ENCODE measurements around the gene FAM241A. TPM values are rescaled to one million over a fixed set of nuclear protein-coding genes. Genes with fewer than 3 reads are reported as not detected.
"Not testable (repeated sequence)": the region's sequence is repeated elsewhere in the genome, so short reads cannot be mapped to it uniquely, and the experiment has no call there.

Gene FAM241A
- total RNA-seq, 1 experiment from 2014 or later: not detected

DNA sequence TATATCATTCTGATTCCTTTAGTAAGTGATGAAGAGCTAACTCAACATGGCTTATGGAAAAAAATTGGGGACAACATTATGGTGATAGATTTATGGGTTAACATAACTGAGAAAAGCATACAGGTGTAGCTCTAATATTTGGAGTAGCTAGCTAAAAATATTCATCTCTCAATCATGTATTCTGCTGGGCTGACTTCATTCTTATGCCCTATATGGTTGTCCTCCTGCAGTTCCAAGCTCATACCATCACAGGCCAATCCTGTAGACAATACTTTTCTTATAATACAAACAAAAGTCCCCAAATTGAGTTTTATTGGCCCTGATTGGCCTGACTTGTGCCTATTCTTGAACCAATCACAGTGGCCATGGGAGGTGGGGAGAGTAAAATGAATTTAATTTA is 6.7 kb upstream of the FAM241A start:
- no peak for DNase-seq (ENCODE audit: low read depth)

DNA sequence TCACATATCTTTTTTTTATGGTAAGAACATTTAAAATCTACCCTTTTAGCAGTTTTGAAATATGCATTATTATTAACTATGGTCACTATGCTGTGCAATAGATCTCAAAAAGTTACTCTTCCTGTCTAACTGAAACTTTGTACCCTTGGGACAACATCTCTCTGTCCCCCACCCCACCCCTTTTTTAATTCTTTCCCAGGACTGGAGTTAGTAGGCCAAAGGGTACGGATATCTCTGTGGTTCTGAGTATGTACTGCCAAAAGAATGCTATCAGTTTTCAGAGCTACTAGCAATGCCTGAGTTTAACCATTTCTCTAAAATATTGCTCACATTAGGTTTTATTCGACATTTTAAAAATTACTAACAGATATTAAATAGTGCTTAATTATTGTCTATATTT is 4.7 kb upstream of the FAM241A start:
- no peak for DNase-seq (ENCODE audit: low read depth)

DNA sequence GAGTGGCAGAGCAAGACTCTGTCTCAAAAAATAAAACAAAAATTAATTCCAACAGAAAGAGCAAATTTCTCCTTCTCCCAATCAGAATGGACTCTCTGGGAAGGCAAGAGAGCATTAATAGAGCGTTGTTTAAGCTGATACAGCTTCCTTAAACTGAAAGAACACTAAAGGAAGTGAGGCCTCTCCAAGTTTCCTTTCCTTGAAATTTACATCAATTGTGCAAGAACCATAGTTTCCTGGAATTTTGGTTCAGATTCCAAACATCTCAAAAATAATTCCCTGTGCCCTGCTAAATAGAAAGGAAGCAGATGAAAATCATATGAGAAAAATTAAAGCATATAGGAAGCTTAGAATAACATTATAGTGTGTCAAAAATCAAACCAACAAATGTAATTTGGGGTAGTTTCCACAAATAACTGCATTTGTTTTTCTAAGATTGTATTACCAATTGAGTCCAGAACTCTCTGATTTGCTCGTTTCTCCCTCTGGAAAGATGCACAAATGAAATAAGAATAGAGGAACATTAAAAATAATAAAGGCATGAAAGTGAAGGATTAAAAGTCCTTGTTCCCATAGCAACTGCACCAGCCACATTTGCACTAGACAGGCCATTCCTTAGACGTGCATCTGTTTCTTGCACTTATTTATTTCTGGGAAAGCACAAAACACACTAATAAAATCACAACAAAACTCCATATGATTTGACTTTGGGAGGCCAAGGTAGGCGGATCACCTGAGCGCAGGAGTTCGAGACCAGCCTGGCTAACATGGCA is 3.7 kb upstream of the FAM241A start:
- no peak for DNase-seq (ENCODE audit: low read depth)

DNA sequence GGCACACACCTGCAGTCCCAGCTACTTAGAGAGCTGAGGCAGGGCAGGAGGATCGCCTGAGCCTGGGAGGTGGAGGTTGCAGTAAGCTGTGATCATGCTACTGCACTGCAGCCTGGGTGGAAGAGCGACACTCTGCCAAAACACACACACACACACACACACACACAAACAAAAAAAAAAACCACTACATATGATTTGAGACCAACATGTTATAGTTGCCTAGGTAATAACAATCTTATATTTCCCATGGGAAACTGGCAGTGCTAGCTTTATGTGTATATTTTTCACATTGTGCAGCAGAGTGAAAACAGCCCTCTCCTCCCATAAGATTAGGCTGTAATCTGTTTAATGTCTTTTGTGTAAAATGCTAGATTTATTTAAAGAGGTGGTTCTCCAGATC is 3.1 kb upstream of the FAM241A start:
- DNase-seq (ENCODE audit: low read depth): no peak

DNA sequence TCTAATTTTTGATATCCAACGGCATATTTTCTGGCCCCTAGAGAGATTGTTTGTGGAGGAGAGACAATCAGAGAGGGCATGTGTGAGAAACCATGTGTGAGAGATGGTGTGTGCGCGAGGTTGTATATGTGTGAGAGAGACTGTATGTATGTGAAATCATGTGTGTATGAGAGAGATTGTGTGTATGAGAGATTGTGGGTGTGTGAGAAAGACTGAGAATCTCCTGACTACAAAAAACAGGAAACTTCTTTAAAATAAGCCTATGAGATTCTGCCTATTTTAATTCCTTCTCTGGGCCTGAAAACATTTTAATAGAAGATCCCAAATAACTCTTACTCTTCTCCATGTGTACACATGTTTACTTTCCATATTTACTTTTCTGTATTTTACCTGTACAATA is 1.5 kb upstream of the FAM241A start:
- no peak for DNase-seq (ENCODE audit: low read depth)

DNA sequence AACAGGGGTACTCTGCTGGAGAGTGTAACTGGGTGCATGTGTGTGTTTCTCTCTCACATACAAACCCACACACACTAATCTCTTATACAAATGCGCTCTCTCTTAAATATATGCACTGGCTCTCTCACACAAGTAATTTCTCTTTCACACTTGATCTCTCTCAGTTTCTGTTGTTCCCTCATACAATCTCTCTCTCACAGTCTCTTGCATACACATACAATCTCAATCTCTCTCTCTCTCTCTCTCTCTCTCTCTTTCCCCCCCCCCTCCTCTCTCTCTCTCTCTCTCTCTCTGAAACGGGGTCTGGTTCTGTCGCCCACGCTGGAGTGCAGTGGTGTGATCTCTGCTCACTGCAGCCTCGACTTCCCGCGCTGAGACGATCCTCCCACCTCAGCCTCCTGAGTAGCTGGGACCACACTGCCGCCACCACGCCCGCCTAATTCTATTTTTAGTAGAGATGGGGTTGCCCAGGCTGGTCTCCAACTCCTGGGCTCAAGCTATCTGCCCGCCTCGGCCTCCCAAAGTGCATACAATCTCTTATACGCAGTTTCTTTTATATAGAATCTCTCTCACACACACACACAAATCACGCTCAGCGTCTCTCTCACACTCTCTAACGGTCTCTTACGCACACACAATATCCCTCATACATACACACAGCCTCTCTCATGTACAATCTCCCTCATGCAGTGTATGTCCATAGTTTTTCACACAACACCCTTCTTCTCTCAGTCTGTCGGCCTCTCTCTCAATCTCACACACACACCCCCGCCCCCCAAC is 518 bp upstream of the FAM241A start:
- DNase-seq (ENCODE audit: low read depth): no peak

DNA sequence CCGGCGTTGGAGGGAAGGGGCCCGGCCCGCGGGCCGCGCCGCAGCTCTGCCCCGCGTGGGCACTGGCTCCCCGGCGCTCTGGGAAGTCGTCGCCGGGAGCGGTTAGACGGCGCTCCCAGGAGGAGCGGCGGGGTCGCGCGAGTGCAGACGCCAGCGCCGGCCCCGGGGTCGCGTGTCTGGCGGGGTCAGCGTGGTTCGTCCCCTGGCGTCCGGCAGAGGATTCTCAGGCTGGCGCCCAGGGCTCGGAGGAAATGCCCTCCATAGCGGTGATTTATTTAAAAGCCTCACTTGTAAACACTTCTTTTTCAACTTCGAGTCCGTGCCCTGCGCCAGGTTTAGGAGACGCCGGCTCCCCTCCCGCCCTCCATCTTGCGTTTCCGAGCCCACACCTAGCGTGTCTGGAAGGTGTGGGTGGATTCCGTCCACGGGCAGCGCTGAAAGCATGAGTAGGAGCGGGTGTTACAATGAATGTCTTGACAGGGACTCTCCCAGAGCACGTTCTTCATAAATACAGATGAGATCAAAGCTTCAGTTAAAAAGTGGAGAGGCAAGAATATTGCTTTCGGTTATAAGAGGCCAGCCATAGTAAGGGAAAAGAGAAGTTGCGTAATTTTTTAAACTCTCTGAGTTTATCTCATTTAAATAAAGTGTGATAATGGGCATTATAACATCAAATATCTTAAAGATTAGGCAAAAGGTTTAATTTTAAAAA is 692 bp downstream of the FAM241A start:
- DNase-seq (ENCODE audit: low read depth): peak; percentile 15

DNA sequence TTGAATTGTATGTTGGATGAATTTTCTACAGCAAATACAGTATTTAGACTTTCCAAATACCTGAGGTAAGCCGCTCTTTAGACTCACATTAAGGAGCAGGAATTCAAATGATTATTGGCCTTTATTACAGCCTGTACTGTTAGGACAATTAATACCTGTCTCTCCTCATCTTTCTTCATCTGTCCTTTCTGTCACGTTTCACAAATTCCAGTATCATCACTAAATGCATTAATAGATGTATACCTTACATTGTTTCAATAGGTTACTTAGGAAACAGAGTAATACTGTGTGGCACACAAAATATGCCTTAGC is 1.2 kb downstream of the FAM241A start:
- DNase-seq (ENCODE audit: low read depth): no peak

DNA sequence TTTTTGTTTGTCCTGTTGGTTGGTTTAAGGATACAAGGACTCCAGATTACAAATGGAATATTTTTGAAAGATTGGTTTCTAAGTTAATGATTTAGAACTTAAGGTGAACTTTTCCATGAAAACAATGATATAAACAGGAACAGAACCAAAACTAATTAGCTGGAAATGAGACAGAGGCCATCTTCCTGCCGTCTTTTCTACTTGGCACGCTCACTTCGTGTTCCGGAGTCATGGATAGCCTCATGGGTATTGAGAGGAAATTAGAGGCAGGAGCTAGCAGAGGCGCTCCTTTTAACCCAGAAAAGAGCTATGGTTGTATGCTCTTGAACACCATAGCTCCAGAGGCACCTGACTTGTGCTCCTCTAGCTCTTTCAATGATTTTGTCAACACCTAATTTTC is 2.4 kb downstream of the FAM241A start:
- DNase-seq (ENCODE audit: low read depth): no peak

DNA sequence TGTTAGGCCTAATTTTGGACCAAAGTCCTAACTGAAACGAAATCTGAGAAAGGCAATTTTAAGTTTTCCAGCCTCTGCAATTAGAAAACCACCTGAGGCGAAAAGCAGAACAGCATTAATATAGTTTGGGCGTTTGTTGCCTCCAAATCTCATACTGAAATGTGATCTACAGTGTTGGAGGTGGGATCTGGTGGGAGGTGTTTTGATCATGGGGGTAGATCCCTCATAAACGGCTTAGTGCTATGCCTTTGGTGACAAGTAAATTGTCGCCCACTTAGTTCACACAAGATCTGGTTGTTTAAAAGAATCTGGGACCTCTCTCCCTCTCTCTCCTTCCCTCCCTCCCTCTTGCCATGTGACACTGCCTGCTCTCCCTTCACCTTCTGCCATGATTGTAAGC is 5.7 kb downstream of the FAM241A start:
- DNase-seq (ENCODE audit: low read depth): no peak

DNA sequence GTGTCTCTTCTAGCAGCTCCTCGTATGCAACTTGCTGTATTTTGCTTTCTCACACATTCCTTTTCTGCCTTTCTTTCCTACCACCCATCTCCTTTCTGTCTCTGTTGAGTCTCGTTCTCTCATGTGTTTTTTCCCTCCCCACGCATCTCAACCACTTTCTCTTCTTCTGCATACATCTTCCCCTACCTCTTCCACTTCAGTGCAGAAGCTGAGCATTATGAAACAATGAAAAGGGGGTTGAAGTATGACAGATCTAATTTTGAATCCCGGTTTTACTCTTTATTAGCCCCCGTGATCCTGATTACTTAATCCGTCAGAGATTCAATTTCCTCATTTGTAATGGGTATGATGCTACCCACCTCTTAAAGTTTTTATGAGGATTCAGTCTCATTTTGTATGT is 7.3 kb downstream of the FAM241A start:
- no peak for DNase-seq (ENCODE audit: low read depth)

DNA sequence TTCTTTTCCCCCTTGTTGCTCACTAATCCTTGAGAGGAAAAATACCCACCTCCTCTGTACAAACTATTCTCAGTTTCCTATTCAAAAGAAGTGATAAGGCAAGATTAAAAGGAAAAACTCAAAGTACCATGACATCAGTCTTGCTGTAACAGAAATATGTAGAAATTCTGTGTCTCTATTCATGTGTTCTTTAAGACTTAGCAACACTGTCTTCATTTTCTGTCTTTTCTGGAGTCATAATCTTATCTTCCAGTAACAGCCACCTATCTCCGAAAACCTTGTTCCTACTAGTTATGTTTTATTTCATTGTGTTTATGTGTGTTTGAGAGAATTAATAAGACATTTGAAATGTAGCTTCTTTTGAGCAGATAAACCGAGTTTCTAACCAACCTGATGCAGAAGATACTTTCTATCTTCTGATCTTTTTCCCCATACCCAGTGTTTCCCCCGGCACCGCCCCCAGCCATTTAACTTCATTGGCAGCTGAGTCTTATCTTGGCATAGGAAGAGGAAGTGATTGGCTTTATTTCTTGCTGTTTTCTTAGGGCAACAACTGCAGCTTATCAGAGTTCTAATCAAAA is 8.0 kb downstream of the FAM241A start:
- no peak for DNase-seq (ENCODE audit: low read depth)

DNA sequence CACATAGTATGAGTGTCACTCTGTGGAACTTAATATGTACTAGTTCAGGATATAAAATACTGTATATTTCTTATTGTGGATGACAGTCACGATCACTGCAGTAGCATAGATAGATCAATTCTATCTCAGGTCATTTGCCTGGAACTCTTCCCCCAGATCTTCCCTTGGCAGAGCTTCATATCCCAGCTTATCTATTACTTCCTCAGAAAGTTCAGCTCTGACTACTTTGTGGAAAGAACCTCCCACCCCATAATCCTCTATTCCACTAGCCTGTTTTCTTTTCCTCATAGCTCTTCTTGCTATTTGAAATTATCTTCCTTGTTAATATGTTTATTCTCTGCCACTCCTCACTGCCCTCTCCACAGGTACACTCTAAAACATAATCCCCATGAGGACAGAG is 10.9 kb downstream of the FAM241A start:
- no peak for DNase-seq (ENCODE audit: low read depth)

DNA sequence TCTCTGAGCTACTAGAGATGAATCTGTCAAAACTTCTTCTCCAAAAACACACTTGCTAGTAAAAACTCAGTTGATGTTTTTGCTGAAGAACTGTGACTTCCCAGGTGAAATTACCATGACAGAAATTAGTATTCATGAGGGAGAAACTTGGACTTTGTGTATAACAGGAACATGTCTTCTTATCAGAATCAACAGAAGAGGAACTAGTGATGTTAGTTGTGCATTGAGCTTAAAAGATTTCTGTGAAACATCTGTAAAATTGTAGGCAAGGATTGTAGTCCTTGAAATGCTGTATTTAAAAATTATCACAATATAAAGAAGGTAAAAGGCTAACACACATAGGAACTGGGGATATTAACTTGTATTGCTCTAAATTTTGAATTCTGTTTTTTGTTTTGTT is 11.3 kb downstream of the FAM241A start:
- no peak for DNase-seq (ENCODE audit: low read depth)

DNA sequence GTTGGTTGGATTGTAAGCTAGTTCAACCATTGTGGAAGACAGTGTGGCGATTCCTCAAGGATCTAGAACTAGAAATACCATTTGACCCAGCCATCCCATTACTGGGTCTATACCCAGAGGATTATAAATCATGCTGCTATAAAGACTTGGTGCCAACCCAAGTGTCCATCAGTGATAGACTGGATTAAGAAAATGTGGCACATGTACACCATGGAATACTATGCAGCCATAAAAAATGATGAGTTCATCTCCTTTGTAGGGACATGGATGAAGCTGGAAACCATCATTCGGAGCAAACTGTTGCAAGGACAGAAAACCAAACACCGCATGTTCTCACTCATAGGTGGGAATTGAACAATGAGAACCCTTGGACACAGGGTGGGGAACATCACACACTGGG is 18.5 kb downstream of the FAM241A start:
- not testable (repeated sequence) for DNase-seq (ENCODE audit: low read depth)

DNA sequence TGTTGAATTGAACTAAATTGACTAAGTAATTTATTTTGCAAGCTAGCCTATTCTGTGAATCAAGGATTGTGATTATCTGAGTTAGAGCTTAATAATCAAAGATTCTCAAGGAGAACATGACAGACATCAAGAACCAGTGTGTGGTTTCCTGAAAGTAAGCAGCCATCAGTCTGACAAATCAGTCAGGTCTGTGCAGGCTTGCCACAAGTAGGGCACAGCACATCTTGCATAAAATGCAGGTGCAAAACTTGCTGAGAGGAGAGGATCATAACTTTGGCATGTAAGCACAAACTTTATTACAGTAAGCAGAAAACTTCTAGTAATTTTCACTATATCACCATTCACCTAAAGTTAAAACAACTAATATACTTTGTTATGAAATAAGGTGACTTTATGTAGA is 22.5 kb downstream of the FAM241A start:
- DNase-seq (ENCODE audit: low read depth): no peak

DNA sequence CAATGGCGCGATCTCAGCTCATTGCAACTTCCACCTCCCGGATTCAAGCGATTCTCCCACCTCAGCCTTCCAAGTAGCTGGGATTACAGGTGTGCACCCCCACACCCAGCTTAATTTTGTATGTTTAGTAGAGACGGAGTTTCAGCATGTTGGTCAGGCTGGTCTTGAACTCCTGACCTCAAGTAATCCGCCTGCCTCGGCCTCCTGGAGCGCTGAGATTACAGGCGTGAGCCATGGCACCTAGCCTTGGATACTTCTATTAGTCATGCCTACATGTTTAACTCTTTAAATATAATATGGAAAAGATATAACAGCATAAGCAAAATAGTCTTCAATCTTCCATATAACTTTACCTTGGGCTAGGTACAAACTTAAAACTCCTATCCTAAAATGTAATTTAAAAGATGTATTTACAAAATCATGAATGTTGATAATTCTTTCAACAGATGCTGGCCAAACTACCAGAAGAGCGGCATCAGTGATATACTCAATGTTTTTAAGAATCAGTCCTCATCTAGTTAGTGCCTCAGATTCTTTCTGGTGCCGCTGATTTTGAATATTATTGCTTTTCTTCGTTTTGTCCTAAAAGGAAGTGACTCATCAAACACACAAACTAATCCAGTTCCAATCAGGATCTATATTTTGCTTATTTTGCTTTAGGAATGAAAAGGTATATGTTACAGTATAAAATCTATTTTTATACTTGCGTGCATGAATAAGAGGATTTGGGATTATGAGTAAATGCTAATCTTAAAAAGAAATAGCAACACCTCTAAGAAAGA is 23.7 kb downstream of the FAM241A start:
- DNase-seq (ENCODE audit: low read depth): no peak

DNA sequence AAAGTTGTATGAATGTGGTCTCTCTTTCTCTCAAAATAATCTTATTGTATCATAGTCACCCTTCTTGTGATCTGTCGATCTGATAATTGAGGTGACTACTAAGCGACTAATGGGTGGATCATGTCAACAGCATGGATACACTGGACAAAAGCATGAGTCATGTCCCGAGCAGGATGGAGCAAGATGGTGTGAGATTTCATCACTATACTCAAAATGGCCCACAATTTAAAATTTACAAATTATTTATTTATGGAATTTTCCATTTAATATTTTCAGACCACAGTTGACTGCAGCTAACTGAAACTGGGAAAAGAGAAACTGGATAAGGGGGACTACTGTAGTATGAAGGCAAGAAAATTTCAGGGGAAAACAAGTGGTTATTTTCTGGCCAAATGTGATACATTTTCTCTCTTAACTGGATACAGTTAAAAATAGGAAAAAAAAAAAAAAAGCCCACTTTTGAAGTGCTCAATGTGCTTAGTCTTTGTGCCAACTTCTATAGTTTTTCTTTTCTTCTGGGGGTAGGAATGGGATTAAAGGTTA is 25.3 kb downstream of the FAM241A start:
- DNase-seq (ENCODE audit: low read depth): peak; percentile 83

DNA sequence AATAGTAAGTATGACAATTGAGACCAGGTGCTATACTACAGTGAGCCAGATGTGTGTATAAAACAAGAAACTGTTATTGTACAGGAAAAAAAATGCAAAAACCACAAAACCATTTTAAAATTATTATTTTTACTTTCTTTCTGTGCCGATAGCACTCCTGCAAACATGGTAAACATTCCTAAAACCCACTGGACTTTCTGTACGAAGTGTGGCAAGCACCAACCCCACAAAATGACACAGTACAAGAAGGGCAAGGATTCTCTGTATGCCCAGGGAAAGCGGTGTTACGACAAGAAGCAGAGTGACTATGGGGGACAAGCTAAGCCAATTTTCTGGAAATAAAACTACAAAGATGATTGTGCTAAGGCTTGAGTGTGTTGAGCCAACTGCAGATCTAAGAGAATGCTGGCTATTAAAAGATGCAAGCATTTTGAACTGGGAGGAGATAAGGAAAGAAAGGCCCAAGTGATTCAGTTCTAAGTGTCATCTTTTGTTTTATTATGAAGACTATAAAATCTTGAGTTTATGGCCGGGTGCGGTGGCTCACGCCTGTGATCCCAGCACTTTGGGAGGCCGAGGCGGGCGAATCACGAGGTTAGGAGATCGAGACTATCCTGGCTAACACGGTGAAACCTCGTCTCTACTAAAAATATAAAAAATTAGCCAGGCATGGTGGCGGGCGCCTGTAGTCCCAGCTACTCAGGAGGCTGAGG is 26.0 kb downstream of the FAM241A start:
- not testable (repeated sequence) for DNase-seq (ENCODE audit: low read depth)

DNA sequence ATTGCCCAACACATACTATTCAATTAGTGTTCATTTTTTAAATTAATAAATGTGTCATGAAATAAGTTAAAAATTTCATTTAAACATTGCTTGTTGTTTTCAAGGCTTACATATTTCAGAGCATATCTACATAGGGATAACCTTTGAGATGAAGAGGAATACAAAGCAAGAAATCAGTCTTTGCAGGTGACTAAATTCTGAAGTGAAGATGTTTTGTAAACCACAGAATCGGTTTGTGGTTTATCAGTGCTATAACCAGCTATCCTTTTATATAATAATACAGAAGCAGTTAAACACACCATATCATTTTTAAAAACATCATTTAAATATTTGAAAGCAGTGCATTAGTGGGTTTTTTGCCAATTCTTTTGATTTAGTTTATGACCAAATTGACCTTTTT is 26.9 kb downstream of the FAM241A start:
- DNase-seq (ENCODE audit: low read depth): no peak
